Right kidney (tissue), 1 donor: ENCODE data around the gene RRP7A.
A peak's percentile ranks its signal among the peaks of the same experiment; 100 is the strongest.
"Not testable (repeated sequence)": the region's sequence is repeated elsewhere in the genome, so short reads cannot be mapped to it uniquely, and the experiment has no call there.

Experiments
- DNase-seq: peaks from one replicate; pipeline ENCODE4 v3.0.0-alpha.2; 2016

The RRP7A gene

DNA sequence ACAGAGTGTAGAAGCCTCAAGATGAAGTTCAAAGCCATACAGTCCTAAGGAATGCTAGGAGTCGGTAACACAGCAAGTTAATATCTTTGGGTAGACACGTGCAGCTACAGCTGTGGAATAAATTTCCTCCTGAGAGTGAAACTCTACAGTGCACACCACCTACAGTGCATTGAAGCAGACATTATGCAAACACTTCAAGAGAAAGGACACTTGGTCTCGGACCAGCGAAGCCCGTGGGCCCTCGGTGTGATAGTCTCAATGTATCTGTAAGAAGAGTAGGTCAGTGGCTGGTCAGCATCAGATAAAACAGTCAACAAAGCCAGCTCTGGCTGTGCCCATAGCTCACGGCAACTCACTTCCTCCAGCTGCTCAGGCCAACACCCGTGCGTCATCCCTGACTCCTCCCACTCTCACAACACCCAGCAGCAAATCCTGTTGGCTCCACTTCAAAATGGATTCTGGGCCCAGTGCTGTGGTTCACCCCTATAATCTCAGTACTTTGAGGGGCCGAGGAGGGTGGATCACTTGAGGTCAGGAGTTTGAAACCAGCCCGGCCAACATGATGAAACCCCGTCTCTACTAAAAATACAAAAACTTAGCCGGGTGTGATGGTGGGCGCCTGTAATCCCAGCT lies 17.7 kb upstream of the RRP7A start:
- DNase-seq: not testable (repeated sequence)

- not testable (repeated sequence) for DNase-seq
Measured at GRCh38 chr22:42536634-42537033, 17.0 kb upstream of the RRP7A start.

- no peak for DNase-seq
Measured at GRCh38 chr22:42536166-42536565, 16.6 kb upstream of the RRP7A start.

DNA sequence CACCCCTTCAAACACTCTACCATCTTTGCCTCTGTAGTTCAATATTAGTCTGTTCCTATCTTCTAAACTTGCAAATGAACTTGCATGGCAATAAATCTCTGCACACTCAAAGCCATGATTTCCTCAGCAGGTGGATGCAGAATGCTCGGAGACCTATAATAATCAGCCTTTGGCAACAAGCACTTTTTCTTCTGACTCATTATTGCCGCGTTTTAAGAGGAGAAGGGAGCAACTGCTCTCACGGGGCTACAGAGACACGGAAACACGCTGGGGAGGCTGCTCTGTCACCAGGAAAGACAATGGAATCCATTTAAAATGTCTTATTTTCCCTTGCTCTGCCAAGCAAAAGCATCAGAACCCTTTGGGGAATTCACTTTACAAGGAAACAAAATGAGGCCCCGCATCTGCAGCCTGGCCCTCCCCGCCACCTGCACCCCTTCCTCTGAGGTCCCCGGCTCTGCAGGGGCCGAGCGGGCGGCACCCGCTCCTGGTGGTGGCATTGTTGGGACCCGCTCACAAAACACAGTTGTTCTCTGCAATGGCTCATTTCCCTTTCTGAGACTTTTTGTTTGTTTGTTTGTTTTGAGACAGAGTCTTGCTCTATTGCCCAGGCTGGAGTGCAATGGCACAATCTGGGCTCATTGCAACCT lies 15.6 kb upstream of the RRP7A start:
- DNase-seq: not testable (repeated sequence)

GRCh38 chr22:42533638-42533977 lies 14.0 kb upstream of the RRP7A start:
- no peak for DNase-seq

DNA sequence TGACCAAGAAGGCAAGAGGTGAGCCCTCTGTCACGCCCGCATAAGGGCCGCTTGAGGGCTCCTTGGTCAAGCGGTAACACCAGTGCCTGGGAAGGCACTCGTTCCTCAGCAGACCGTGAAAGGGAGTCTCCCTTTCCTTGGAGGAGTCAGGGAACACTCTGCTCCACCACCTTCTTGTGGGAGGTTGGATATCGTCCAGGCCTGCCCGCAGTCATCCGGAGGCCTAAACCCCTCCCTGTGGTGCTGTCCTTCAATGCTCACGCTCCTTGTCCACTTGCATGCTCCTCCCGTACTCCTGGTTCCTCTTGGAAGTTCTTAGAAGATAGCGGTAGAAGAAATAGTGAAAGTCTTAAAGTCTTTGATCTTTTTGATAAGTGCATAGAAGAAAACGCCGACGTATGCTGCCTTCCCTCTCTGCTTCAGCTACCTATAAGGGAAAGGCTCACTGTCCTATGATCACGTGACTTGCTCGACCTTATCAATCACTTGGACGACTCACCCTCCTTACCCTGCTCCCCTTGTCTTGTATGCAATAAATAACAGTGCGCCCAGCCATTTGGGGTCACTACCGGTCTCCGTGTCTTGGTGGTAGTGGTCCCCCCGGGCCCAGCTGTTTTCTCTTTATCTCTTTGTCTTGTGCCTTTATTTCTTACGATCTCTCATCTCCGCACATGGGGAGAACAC lies 11.9 kb upstream of the RRP7A start:
- DNase-seq: not testable (repeated sequence)

GRCh38 chr22:42529435-42529834 lies 9.8 kb upstream of the RRP7A start:
- DNase-seq: not testable (repeated sequence)

GRCh38 chr22:42528591-42529307 lies 9.2 kb upstream of the RRP7A start:
- no peak for DNase-seq

DNA sequence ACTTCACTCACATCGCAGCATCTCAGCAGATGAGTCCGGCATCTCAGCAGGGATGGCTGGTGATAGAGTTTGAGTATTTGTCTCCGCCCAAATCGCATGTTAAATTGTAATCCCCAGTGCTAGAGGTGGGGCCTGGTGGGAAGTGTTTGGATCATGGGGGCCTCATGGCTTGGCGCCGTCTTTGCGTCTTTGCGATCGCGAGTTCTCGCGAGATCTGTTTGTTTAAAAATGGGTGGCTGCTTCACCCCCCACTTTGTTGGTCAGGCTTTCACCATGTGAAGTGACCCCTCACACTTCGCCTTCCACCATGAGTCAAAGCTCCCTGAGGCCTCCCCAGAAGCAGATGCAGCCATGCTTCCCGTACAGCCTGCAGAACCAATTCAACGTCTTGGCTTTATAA lies 3.0 kb upstream of the RRP7A start:
- no peak for DNase-seq

- DNase-seq: no peak
Measured at GRCh38 chr22:42521228-42521546, 1.6 kb upstream of the RRP7A start.

- not testable (repeated sequence) for DNase-seq
Measured at GRCh38 chr22:42518638-42519524, 715 bp downstream of the RRP7A start.

GRCh38 chr22:42517103-42517502 lies 2.5 kb downstream of the RRP7A start:
- not testable (repeated sequence) for DNase-seq

- no peak for DNase-seq
Measured at GRCh38 chr22:42515896-42516295, 3.7 kb downstream of the RRP7A start.

DNA sequence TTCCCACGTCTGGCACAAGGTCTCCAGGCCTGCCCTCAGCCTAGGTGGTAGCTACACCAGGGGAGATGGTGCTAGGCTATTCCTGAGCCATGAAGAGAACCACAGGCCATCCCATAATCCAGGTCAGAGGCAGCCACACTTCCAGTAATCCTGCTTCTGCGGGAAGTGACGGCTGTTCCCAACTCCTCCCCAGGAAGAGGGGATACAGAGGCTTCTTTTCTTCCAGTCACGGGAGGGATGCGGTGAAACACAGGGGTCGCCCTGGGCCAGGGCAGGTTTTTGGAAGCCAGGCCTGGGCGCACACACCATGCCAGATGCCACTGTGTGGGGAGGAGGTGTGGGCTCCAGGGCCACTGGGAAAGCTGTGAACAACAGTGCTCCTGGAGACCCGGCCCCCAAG lies 4.3 kb downstream of the RRP7A start:
- DNase-seq: not testable (repeated sequence)

DNA sequence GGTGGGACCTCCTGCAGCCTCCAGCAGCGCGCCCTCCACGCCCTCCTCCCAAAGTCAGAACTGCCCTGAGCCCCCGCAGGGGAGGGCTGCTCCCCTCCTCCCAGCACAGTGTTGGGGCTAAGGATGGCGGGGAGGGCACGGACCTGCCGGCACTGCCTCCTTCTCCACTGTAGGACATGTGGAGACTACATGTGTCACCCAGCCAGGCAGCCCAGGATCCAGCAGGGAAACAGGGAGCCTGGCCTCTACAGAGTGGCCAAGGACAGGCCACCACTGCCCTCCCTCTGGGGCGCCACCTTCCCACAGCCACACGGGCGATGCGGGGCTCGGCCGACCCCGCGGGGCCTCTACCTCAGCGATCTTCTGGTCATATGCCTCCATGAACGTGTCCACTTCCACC lies 5.3 kb downstream of the RRP7A start:
- not testable (repeated sequence) for DNase-seq

- peak; percentile 61 for DNase-seq
Measured at GRCh38 chr22:42512273-42512990, 7.2 kb downstream of the RRP7A start.

- no peak for DNase-seq
Measured at GRCh38 chr22:42511401-42511891, 8.2 kb downstream of the RRP7A start.

- no peak for DNase-seq
Measured at GRCh38 chr22:42509548-42509947, 10.0 kb downstream of the RRP7A start.

DNA sequence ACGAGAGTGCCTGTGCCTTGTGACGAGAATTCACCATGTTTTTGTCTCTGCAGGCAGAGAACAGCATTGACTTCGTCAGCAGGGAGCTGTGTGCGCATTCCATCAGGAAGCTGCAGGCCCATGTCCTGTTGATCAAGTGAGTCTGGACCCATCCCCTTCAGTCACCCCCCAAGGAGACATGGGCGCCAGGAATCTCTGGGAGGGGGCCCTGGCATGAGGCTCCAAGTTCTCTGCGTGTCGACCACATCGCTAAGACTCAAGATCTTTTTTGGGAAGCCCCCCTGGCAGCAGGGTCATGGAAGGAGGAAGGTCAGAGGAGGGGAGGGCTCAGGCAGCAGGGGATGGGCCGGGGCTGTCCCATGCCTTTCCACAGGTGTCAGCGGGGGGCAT lies 10.6 kb downstream of the RRP7A start:
- DNase-seq: not testable (repeated sequence)

- not testable (repeated sequence) for DNase-seq
Measured at GRCh38 chr22:42508327-42508974, 11.1 kb downstream of the RRP7A start.

- DNase-seq: no peak
Measured at GRCh38 chr22:42500836-42501179, 18.8 kb downstream of the RRP7A start.
